ENCODE data around the gene IKZF3. TPM values are rescaled to one million over a fixed set of nuclear protein-coding genes. Genes with fewer than 3 reads are reported as not detected.
"Not testable (repeated sequence)": the region's sequence is repeated elsewhere in the genome, so short reads cannot be mapped to it uniquely, and the experiment has no call there.

Gene IKZF3
- total RNA-seq, 2 donors from 2014 or later = 0.11 to 0.18 TPM

DNA sequence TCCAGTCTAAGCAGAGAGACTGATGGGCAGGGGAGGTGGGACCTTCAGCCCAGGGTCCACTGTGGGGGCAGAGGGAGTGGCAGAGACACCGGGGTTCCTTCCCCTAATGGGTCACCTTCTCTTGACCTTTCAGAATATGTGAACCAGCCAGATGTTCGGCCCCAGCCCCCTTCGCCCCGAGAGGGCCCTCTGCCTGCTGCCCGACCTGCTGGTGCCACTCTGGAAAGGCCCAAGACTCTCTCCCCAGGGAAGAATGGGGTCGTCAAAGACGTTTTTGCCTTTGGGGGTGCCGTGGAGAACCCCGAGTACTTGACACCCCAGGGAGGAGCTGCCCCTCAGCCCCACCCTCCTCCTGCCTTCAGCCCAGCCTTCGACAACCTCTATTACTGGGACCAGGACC, 136.6 kb downstream of the IKZF3 start:
- Mint-ChIP-seq H3K27me3 (ENCODE audit: insufficient read depth) (no peaks in the 10 kb centered on the region), H3K4me3 (no peak overlapping the region), H3K9me3 (no peaks in the 10 kb centered on the region), H3K27ac (no peak overlapping the region), H3K4me1 (peaks cover 7% of the 10 kb centered on the region), H3K36me3 (ENCODE audit: low read depth) (peaks cover 41% of the 10 kb centered on the region)
- no peak for TF ChIP-seq CTCF (conservative IDR thresholded peaks at IDR 0.05)
- Histone ChIP-seq H3K9me3 (ENCODE audit: control insufficient read depth, low read length) (no peaks in the 10 kb centered on the region), H3K4me3 (ENCODE audit: low read length) (no peak overlapping the region), H3K4me1 (ENCODE audit: control insufficient read depth, insufficient read depth, low read length) (no peaks in the 10 kb centered on the region), H3K27me3 (ENCODE audit: control insufficient read depth, insufficient read depth, low read length, poor library complexity, severe bottlenecking) (no peaks in the 10 kb centered on the region), H3K27ac (ENCODE audit: low read depth, low read length) (no peak overlapping the region), H3K9ac (ENCODE audit: extremely low read depth, low read length, poor library complexity, severe bottlenecking) (no peak overlapping the region), H3K36me3 (ENCODE audit: control insufficient read depth, insufficient read depth, low read length) (peaks cover 33% of the 10 kb centered on the region)
- no peak for DNase-seq
- WGBS, 2 experiments (ENCODE audit: insufficient coverage in 1 of 2, insufficient read length in 1 of 2) = 90% methylated on average over 4 to 10 of the region's 10 CpGs

GRCh38 chr17:39726617-39727016, 137.5 kb downstream of the IKZF3 start:
- H3K4me3 Mint-ChIP-seq = no peak overlapping the region
- peaks cover 7% of the 10 kb centered on the region for H3K4me1 Mint-ChIP-seq
- TF ChIP-seq CTCF (conservative IDR thresholded peaks at IDR 0.05) = no peak
- H3K27ac ChIP-seq (ENCODE audit: low read depth, low read length) = no peak overlapping the region
- H3K36me3 Mint-ChIP-seq (ENCODE audit: low read depth) = peaks cover 42% of the 10 kb centered on the region
- H3K27me3 ChIP-seq (ENCODE audit: control insufficient read depth, insufficient read depth, low read length, poor library complexity, severe bottlenecking) = no peaks in the 10 kb centered on the region
- no peaks in the 10 kb centered on the region for H3K9me3 Mint-ChIP-seq
- no peak overlapping the region for H3K4me3 ChIP-seq (ENCODE audit: low read length)
- H3K27ac Mint-ChIP-seq = peak overlapping the region; percentile 52
- peaks cover 39% of the 10 kb centered on the region for H3K36me3 ChIP-seq (ENCODE audit: control insufficient read depth, insufficient read depth, low read length)
- no peaks in the 10 kb centered on the region for H3K27me3 Mint-ChIP-seq (ENCODE audit: insufficient read depth)
- H3K9ac ChIP-seq (ENCODE audit: extremely low read depth, low read length, poor library complexity, severe bottlenecking) = no peak overlapping the region
- DNase-seq = no peak
- no peaks in the 10 kb centered on the region for H3K9me3 ChIP-seq (ENCODE audit: control insufficient read depth, low read length)
- H3K4me1 ChIP-seq (ENCODE audit: control insufficient read depth, insufficient read depth, low read length) = no peaks in the 10 kb centered on the region
- 93 to 98% methylated on average over 6 to 9 of the region's 9 CpGs for WGBS, 2 experiments (ENCODE audit: insufficient coverage in 1 of 2, insufficient read length in 1 of 2)

DNA sequence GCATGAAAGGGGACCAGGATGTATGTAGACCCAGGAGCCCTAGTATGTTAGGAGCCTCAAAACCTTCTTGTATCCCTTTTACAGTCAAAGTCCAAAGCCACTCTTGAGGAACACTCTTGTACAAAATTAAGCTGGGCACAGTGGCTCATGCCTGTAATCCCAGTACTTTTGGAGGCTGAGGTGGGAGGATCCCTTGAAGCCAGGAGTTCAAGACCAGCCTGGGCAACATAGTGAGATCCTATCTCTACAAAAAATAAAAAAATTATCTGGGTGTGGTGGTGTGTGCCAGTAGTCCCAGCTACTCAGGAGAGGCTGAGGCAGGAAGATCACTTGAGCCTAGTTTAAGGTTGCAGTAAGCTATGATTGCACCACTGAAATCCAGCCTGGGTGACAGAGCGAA, 138.2 kb downstream of the IKZF3 start:
- not testable (repeated sequence) for H3K9ac ChIP-seq (ENCODE audit: extremely low read depth, low read length, poor library complexity, severe bottlenecking); H3K9me3 ChIP-seq (ENCODE audit: control insufficient read depth, low read length); H3K4me3 ChIP-seq (ENCODE audit: low read length); H3K4me1 Mint-ChIP-seq; H3K4me3 Mint-ChIP-seq; H3K27me3 ChIP-seq (ENCODE audit: control insufficient read depth, insufficient read depth, low read length, poor library complexity, severe bottlenecking); H3K27me3 Mint-ChIP-seq (ENCODE audit: insufficient read depth); H3K4me1 ChIP-seq (ENCODE audit: control insufficient read depth, insufficient read depth, low read length); DNase-seq; H3K27ac Mint-ChIP-seq; H3K9me3 Mint-ChIP-seq; H3K27ac ChIP-seq (ENCODE audit: low read depth, low read length)
- peaks cover 42% of the 10 kb centered on the region for H3K36me3 ChIP-seq (ENCODE audit: control insufficient read depth, insufficient read depth, low read length)
- H3K36me3 Mint-ChIP-seq (ENCODE audit: low read depth) = peaks cover 46% of the 10 kb centered on the region
- 100% methylated on average over 1 of the region's 1 CpG; no CpG with 5 or more reads in 1 of the 2 experiments for WGBS, 2 experiments (ENCODE audit: insufficient coverage in 1 of 2, insufficient read length in 1 of 2)

GRCh38 chr17:39724731-39725130, 139.4 kb downstream of the IKZF3 start:
- Histone ChIP-seq H3K36me3 (ENCODE audit: control insufficient read depth, insufficient read depth, low read length) (peaks cover 52% of the 10 kb centered on the region), H3K4me1 (ENCODE audit: control insufficient read depth, insufficient read depth, low read length) (no peaks in the 10 kb centered on the region), H3K4me3 (ENCODE audit: low read length) (no peak overlapping the region), H3K27me3 (ENCODE audit: control insufficient read depth, insufficient read depth, low read length, poor library complexity, severe bottlenecking) (no peaks in the 10 kb centered on the region), H3K9ac (ENCODE audit: extremely low read depth, low read length, poor library complexity, severe bottlenecking) (no peak overlapping the region), H3K27ac (ENCODE audit: low read depth, low read length) (no peak overlapping the region), H3K9me3 (ENCODE audit: control insufficient read depth, low read length) (no peaks in the 10 kb centered on the region)
- no peak for TF ChIP-seq CTCF (conservative IDR thresholded peaks at IDR 0.05)
- H3K27ac Mint-ChIP-seq = no peak overlapping the region
- no peak for DNase-seq
- H3K27me3 Mint-ChIP-seq (ENCODE audit: insufficient read depth) = no peaks in the 10 kb centered on the region
- 93 to 96% methylated on average over 13 of the region's 13 CpGs for WGBS, 2 experiments (ENCODE audit: insufficient coverage in 1 of 2, insufficient read length in 1 of 2)
- H3K36me3 Mint-ChIP-seq (ENCODE audit: low read depth) = peaks cover 55% of the 10 kb centered on the region
- H3K4me1 Mint-ChIP-seq = peaks cover 4% of the 10 kb centered on the region
- H3K4me3 Mint-ChIP-seq = no peak overlapping the region
- H3K9me3 Mint-ChIP-seq = no peaks in the 10 kb centered on the region

All from endodermal cell (in vitro differentiated cells).